HCT116 (cell line): Measurements from ENCODE around the gene C4orf50. TPM values are rescaled to one million over a fixed set of nuclear protein-coding genes. Genes with fewer than 3 reads are reported as not detected.

Experiments used
- ATAC-seq: fragments of 200-7000 bp; cut with Tn5 transposase; 2 replicates; pipeline ENCODE4 v1.9.1; 2020; ENCODE audit warnings: mild to moderate bottlenecking, moderate library complexity
- BruUV-seq: library from RNA; stranded (reverse); fragments of 400-500 nt; replicated peaks from 2 replicates; lab custom pipeline; 2021; lab: Mats Ljungman, UMichigan
- CTCF ChIA-PET: fragments of 300-600 bp; sonication (Branson Sonifier 250); formaldehyde crosslinking; loops from one replicate; lab custom pipeline; 2021; ENCODE audit warnings: antibody characterized with exemption; lab: Charles Lee
- POLR2A ChIA-PET: fragments of 300-600, 350-600 bp; sonication (Branson Sonifier 250); formaldehyde crosslinking; loops from one replicate; lab custom pipeline; 2021; ENCODE audit warnings: antibody characterized with exemption; lab: Charles Lee
- RAD21 ChIA-PET, 2 experiments: fragments of 300-600 bp; sonication (Branson Sonifier 250); formaldehyde crosslinking; loops; one replicate each; lab custom pipeline; 2023; ENCODE audit warnings: low total read pairs in 2 of 2; ENCODE audit not compliant: uncharacterized antibody in 2 of 2, unreplicated experiment in 2 of 2, low non-redundant PET in 1 of 2; lab: Charles Lee
- DNase-seq: peaks from one replicate; pipeline ENCODE4 v3.0.0-alpha.2; 2010; ENCODE audit warnings: low read depth, low spot score
- H2AFZ ChIP-seq: fragments of 200-600 bp; shearing (Covaris generic), sonication (generic); 2 replicates; pipeline ENCODE4 v1.6.1; 2017; ENCODE audit warnings: low read depth, mixed run types, mixed read lengths, antibody characterized with exemption, low read length; ENCODE audit not compliant: poor library complexity, severe bottlenecking
- H3K27ac ChIP-seq: 2 replicates; pipeline ENCODE4 v1.5.1; 2012; ENCODE audit warnings: low read depth, low read length
- H3K27me3 ChIP-seq: fragments of 200-600 bp; sonication (generic); 2 replicates; pipeline ENCODE4 v1.6.1; 2016; ENCODE audit warnings: mixed run types, low read length, mixed read lengths; ENCODE audit not compliant: insufficient read depth
- H3K36me3 ChIP-seq, 2 experiments: fragments of 200-500 bp in 1 of 2; fragments of 200-600 bp in 1 of 2; sonication (Bioruptor generic) in 1 of 2; sonication (generic) in 1 of 2; 2 replicates each; pipeline versions ENCODE4 v1.5.1 to v1.6.1; 2014 to 2016; ENCODE audit warnings: low read length in 2 of 2, inconsistent platforms in 1 of 2, mixed read lengths in 1 of 2, mixed run types in 1 of 2; ENCODE audit not compliant: insufficient read depth in 2 of 2, control insufficient read depth in 1 of 2
- H3K4me1 ChIP-seq, 2 experiments: fragments of 200-600 bp in 1 of 2; sonication (generic) in 1 of 2; 2 replicates each; pipeline versions ENCODE4 v1.5.1 to v1.6.1; 2012 to 2017; ENCODE audit warnings: low read length in 2 of 2, inconsistent platforms in 1 of 2, mild to moderate bottlenecking in 1 of 2, mixed read lengths in 1 of 2, mixed run types in 1 of 2, moderate library complexity in 1 of 2; ENCODE audit not compliant: insufficient read depth in 2 of 2, control insufficient read depth in 1 of 2
- H3K4me2 ChIP-seq: fragments of 200-600 bp; sonication (generic); 2 replicates; pipeline ENCODE4 v1.6.1; 2017; ENCODE audit warnings: mixed run types, low read length, mixed read lengths
- H3K4me3 ChIP-seq, 2 experiments: fragments of 200-600 bp in 1 of 2; sonication (generic) in 1 of 2; replicated peaks in 1 of 2; 2 replicates each; pipeline ENCODE4 v1.5.1; 2011 to 2016; ENCODE audit warnings: low read length in 2 of 2, control low read depth in 1 of 2, low read depth in 1 of 2, mild to moderate bottlenecking in 1 of 2, mixed read lengths in 1 of 2, mixed run types in 1 of 2
- H3K79me2 ChIP-seq: fragments of 200-600 bp; sonication (generic); 2 replicates; pipeline ENCODE4 v1.6.1; 2017; ENCODE audit warnings: mild to moderate bottlenecking, mixed run types, low read length, moderate library complexity, mixed read lengths; ENCODE audit not compliant: insufficient read depth
- H3K9ac ChIP-seq: fragments of 200-600 bp; sonication (generic); 2 replicates; pipeline ENCODE4 v1.6.1; 2016; ENCODE audit warnings: low read length, mixed read lengths
- H3K9me2 ChIP-seq: fragments of 200-600 bp; sonication (generic), shearing (Covaris generic); 2 replicates; pipeline ENCODE4 v1.6.1; 2017; ENCODE audit warnings: mixed run types, mild to moderate bottlenecking, moderate library complexity; ENCODE audit not compliant: insufficient read depth
- H3K9me3 ChIP-seq, 2 experiments: fragments of 200-500 bp in 1 of 2; fragments of 200-600 bp in 1 of 2; sonication (Bioruptor generic) in 1 of 2; sonication (generic) in 1 of 2; 2 replicates each; pipeline ENCODE4 v1.6.1; 2014 to 2017; ENCODE audit warnings: low read length in 2 of 2, mixed read lengths in 2 of 2, inconsistent platforms in 1 of 2, low read depth in 1 of 2, mild to moderate bottlenecking in 1 of 2, mixed run types in 1 of 2, moderate library complexity in 1 of 2; ENCODE audit not compliant: control insufficient read depth in 1 of 2, insufficient read depth in 1 of 2
- H4K20me1 ChIP-seq: fragments of 200-600 bp; sonication (generic), shearing (Covaris generic); 2 replicates; pipeline ENCODE4 v1.6.1; 2017; ENCODE audit warnings: mixed run types, mild to moderate bottlenecking, moderate library complexity; ENCODE audit not compliant: insufficient read depth
- CBX3 ChIP-seq: IDR thresholded peaks from 2 replicates; pipeline ENCODE4 v1.6.1; 2012; ENCODE audit warnings: low read depth
- ELF1 ChIP-seq: IDR thresholded peaks from 2 replicates; pipeline ENCODE4 v1.6.1; 2012; ENCODE audit warnings: low read depth, borderline replicate concordance
- EZH2phosphoT487 ChIP-seq: fragments of 200-600 bp; IDR thresholded peaks from 2 replicates; pipeline ENCODE4 v1.6.1; 2018; ENCODE audit warnings: antibody characterized with exemption, borderline replicate concordance
- FOSL1 ChIP-seq: IDR thresholded peaks from 2 replicates; pipeline ENCODE4 v1.6.1; 2012; ENCODE audit warnings: low read depth
- JUND ChIP-seq: IDR thresholded peaks from 2 replicates; pipeline ENCODE4 v1.6.1; 2012
- POLR2A ChIP-seq: IDR thresholded peaks from 2 replicates; pipeline ENCODE4 v1.7.0; 2011; ENCODE audit warnings: borderline replicate concordance; ENCODE audit not compliant: insufficient read depth, insufficient read length; ENCODE audit errors: extremely low read depth
- RAD21 ChIP-seq: IDR thresholded peaks from 2 replicates; pipeline ENCODE4 v1.6.1; 2012; ENCODE audit warnings: low read depth, mild to moderate bottlenecking
- TCF7L2 ChIP-seq: IDR thresholded peaks from 2 replicates; pipeline ENCODE4 v1.7.0; 2011; ENCODE audit warnings: borderline replicate concordance, inconsistent platforms; ENCODE audit not compliant: insufficient read depth, insufficient read length; ENCODE audit errors: extremely low read depth
- YY1 ChIP-seq: IDR thresholded peaks from 2 replicates; pipeline ENCODE4 v1.6.1; 2011; ENCODE audit warnings: low read length, low read depth, moderate library complexity, mild to moderate bottlenecking; ENCODE audit not compliant: insufficient replicate concordance; ENCODE audit errors: extremely low read depth
- ZNF274 ChIP-seq: fragments of 200-500 bp; sonication (Bioruptor generic); IDR thresholded peaks from 2 replicates; pipeline ENCODE4 v1.6.1; 2014; ENCODE audit warnings: mild to moderate bottlenecking, low read depth, low read length, inconsistent platforms
- intact Hi-C: fragments of 100-400 bp; cut with micrococcal nuclease; formaldehyde crosslinking; loops from 2 replicates; pipeline ENCODE4 v1.10.0; 2022
- total RNA-seq: library from RNA; stranded (reverse); gene quantifications from one replicate; pipeline ENCODE4 v1.2.1, GENCODE V29; 2021; ENCODE audit not compliant: unreplicated experiment
- TF ChIP-seq, protein P1 (sequence below), 3 experiments: fragments of 200-600 bp in 1 of 3; sonication (generic) in 1 of 3; IDR thresholded peaks in 2 of 3; conservative IDR thresholded peaks in 1 of 3; 2 replicates each; pipeline ENCODE4 v1.5.1; 2012 to 2017; ENCODE audit warnings: low read depth in 2 of 3, low read length in 2 of 3, antibody characterized with exemption in 1 of 3, borderline replicate concordance in 1 of 3, control low read depth in 1 of 3, mild to moderate bottlenecking in 1 of 3, mixed read lengths in 1 of 3, mixed run types in 1 of 3, moderate library complexity in 1 of 3; ENCODE audit not compliant: insufficient read depth in 1 of 3
- TF ChIP-seq, protein P2 (sequence below): IDR thresholded peaks from 2 replicates; pipeline ENCODE4 v1.6.1; 2012

C4orf50 gene
- total RNA-seq, 1 experiment from 2014 or later: not detected

DNA sequence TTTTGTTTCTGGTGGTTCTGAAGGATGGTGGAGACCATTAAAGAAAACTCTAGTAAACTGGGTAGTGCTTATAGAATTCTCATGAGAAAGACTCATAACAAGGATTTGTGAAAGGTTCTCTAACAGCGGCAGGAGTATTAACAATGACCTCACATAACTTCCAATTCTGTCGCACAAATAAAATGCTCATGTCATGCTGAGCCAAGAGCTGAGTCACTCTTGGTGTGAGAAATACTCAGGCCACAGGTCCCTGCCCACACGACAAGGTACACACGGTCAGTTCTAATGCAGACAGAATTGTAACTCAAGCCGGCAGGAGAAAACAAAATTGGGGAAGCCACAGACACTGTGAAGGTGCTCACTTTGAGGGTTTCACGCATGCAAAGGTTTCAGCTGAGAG lies 34.4 kb upstream of the C4orf50 start:
- no peak overlapping the region for H3K4me3 ChIP-seq
- no peaks in the 10 kb centered on the region for H3K36me3 ChIP-seq
- ChIA-PET CTCF (no interaction called here), POLR2A (no interaction called here), RAD21 (no interaction called here)
- 0 out of 2 replicates have a peak overlapping the region, but pooled peaks have one; percentile 19 for H3K4me2 ChIP-seq
- TF ChIP-seq YY1 (no peak), EZH2phosphoT487 (no peak), ZNF274 (no peak), ELF1 (no peak), FOSL1 (no peak), JUND (no peak), TCF7L2 (no peak), RAD21 (no peak), CBX3 (no peak), POLR2A (no peak)
- TF ChIP-seq, protein P1, sequence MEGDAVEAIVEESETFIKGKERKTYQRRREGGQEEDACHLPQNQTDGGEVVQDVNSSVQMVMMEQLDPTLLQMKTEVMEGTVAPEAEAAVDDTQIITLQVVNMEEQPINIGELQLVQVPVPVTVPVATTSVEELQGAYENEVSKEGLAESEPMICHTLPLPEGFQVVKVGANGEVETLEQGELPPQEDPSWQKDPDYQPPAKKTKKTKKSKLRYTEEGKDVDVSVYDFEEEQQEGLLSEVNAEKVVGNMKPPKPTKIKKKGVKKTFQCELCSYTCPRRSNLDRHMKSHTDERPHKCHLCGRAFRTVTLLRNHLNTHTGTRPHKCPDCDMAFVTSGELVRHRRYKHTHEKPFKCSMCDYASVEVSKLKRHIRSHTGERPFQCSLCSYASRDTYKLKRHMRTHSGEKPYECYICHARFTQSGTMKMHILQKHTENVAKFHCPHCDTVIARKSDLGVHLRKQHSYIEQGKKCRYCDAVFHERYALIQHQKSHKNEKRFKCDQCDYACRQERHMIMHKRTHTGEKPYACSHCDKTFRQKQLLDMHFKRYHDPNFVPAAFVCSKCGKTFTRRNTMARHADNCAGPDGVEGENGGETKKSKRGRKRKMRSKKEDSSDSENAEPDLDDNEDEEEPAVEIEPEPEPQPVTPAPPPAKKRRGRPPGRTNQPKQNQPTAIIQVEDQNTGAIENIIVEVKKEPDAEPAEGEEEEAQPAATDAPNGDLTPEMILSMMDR (IDR thresholded peaks at IDR 0.05 in 2 of 3, conservative IDR thresholded peaks at IDR 0.05 in 1 of 3; ENCODE audit: borderline replicate concordance in 1 of 3, insufficient read depth in 1 of 3, low read depth in 2 of 3, low read length in 2 of 3): no peak
- TF ChIP-seq, protein P2, sequence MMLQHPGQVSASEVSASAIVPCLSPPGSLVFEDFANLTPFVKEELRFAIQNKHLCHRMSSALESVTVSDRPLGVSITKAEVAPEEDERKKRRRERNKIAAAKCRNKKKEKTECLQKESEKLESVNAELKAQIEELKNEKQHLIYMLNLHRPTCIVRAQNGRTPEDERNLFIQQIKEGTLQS: no peak
- DNase-seq (no peak), ATAC-seq (peak; percentile 25; the same call in 1 of the 2 replicates)
- H3K79me2 ChIP-seq: no peaks in the 10 kb centered on the region
- H4K20me1 ChIP-seq: no peaks in the 10 kb centered on the region
- H3K9me2 ChIP-seq: no peaks in the 10 kb centered on the region
- no peak overlapping the region for H3K9ac ChIP-seq
- H3K27me3 ChIP-seq: peaks cover 26% of the 10 kb centered on the region; the same call in 1 of the 2 replicates
- intact Hi-C loops: no loop called here
- peaks cover 0 to 5% of the 10 kb centered on the region in 2 experiments; a peak in 2 of 4 replicates for H3K4me1 ChIP-seq
- no TSS peak for BruUV-seq
- no peak overlapping the region for H3K27ac ChIP-seq
- no peak overlapping the region for H2AFZ ChIP-seq
- H3K9me3 ChIP-seq: peaks cover 4 to 8% of the 10 kb centered on the region in 2 experiments; a peak in 2 of 4 replicates
